Measurements from ENCODE around the gene KIF12.
"Not testable (repeated sequence)": the region's sequence is repeated elsewhere in the genome, so short reads cannot be mapped to it uniquely, and the experiment has no call there.

The KIF12 gene

DNA sequence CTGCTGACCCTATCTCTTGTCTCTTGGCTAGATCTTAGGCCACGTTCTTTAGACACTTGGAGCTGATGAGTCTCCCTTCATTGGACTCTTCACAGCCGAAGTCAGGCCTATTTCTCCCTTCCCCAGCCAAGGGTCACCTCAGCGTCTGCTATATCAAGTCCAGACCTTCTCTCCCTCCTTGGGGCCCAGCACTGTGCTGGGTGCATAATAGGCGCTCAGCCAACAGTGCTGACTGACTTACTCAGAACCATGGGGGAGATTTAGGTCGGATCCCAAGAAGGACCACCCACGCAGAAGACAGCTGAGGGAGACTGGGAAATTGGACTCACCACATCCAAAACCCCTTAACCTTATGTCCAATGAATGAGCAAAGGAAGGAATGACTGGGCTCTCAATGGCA lies 15.4 kb downstream of the KIF12 start:
- POLR2A ChIA-PET (ENCODE audit: low non-redundant PET), result no interaction called here
- TF ChIP-seq, protein P1, sequence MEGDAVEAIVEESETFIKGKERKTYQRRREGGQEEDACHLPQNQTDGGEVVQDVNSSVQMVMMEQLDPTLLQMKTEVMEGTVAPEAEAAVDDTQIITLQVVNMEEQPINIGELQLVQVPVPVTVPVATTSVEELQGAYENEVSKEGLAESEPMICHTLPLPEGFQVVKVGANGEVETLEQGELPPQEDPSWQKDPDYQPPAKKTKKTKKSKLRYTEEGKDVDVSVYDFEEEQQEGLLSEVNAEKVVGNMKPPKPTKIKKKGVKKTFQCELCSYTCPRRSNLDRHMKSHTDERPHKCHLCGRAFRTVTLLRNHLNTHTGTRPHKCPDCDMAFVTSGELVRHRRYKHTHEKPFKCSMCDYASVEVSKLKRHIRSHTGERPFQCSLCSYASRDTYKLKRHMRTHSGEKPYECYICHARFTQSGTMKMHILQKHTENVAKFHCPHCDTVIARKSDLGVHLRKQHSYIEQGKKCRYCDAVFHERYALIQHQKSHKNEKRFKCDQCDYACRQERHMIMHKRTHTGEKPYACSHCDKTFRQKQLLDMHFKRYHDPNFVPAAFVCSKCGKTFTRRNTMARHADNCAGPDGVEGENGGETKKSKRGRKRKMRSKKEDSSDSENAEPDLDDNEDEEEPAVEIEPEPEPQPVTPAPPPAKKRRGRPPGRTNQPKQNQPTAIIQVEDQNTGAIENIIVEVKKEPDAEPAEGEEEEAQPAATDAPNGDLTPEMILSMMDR (conservative IDR thresholded peaks at IDR 0.05; ENCODE audit: low read depth), result no peak
- CTCF ChIA-PET, result interaction anchor here (0.5 to 6.8 kb wide), 13 partner anchors 10 to 338 kb away, joined by 3 to 73 read pairs (median 4); no protein-coding TSS in a partner anchor
- DNase-seq (ENCODE audit: low spot score), result no peak
- no peak overlapping the region for H3K27ac ChIP-seq

GRCh38 chr9:114082763-114083412 lies 16.2 kb downstream of the KIF12 start:
- H3K27ac ChIP-seq; POLR2A ChIA-PET (ENCODE audit: low non-redundant PET); DNase-seq (ENCODE audit: low spot score): not testable (repeated sequence)
- TF ChIP-seq, protein P1 (conservative IDR thresholded peaks at IDR 0.05; ENCODE audit: low read depth), result peak; percentile 68
- CTCF ChIA-PET, result interaction anchor here (0.5 to 6.8 kb wide), 44 partner anchors 9 to 419 kb away, joined by 3 to 73 read pairs (median 4); no protein-coding TSS in a partner anchor

DNA sequence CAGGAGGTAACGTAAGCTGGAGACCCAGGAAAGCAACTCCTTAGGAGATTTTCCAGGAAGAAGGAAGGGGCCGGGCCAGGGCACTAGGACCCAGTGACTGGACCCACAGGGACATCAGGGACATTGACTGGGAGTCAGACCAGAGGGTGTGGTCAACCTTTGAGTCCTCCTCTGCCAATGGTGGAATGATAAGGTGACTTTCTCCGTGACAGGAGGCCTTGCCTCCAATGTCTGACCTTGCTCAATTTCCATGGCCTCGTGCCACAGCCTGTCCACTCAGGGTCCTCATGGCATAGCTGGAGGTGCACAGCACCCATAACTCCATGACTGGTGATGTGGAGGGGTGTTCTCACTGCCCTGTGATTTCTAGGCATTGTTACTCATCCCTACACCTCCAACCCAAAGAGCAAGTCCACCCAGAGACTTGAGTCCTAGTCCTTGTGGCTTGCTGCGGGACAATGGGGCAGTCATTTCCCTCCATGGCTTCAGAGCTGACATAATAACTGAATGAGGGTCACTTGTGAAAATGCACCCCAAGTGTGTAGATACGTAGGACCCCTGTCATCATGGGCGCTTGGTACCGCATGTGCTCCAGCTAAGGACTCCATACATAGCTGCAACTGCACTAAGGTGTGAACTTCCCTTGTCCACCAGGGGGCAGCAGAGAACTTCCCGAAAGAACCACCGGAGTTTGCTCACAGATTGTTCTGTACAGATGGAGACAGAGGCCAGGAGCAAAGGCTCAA lies 16.9 kb downstream of the KIF12 start:
- peak; percentile 95 for DNase-seq (ENCODE audit: low spot score)
- no peak overlapping the region for H3K27ac ChIP-seq
- ChIA-PET CTCF (interaction anchor here (0.5 to 6.8 kb wide), 46 partner anchors 9 to 688 kb away, joined by 3 to 73 read pairs (median 4); no protein-coding TSS in a partner anchor), POLR2A (ENCODE audit: low non-redundant PET) (no interaction called here)
- TF ChIP-seq, protein P1 (conservative IDR thresholded peaks at IDR 0.05; ENCODE audit: low read depth), result peak; percentile 98

GRCh38 chr9:114081441-114082016 lies 17.6 kb downstream of the KIF12 start:
- DNase-seq (ENCODE audit: low spot score), result no peak
- ChIA-PET POLR2A (ENCODE audit: low non-redundant PET) (no interaction called here), CTCF (interaction anchor here (0.7 to 6.8 kb wide), 9 partner anchors 21 to 399 kb away, joined by 3 to 73 read pairs (median 4); no protein-coding TSS in a partner anchor)
- H3K27ac ChIP-seq, result no peak overlapping the region
- TF ChIP-seq, protein P1 (conservative IDR thresholded peaks at IDR 0.05; ENCODE audit: low read depth), result no peak

- CTCF ChIA-PET, result interaction anchor here (0.7 to 6.8 kb wide), 4 partner anchors 28 to 208 kb away, joined by 3 to 73 read pairs (median 26); no protein-coding TSS in a partner anchor
- DNase-seq (ENCODE audit: low spot score), result no peak
- H3K27ac ChIP-seq, result no peak overlapping the region
- TF ChIP-seq, protein P1 (conservative IDR thresholded peaks at IDR 0.05; ENCODE audit: low read depth), result no peak
- POLR2A ChIA-PET (ENCODE audit: low non-redundant PET), result no interaction called here
These were observed 18.2 kb downstream of the KIF12 start for GRCh38 chr9:114080773-114081440.

Measured in RWPE1 (cell line).